Heart right ventricle (tissue), 16 donors: Measurements from ENCODE around the gene GPRASP3. TPM values are rescaled to one million over a fixed set of nuclear protein-coding genes. Genes with fewer than 3 reads are reported as not detected.
"Not testable (repeated sequence)": the region's sequence is repeated elsewhere in the genome, so short reads cannot be mapped to it uniquely, and the experiment has no call there.

ENCODE experiments used
- ATAC-seq, 8 donors: fragments of 200-7000 bp; cut with Tn5 transposase; one replicate each; pipeline ENCODE4 v1.9.1; 2020; ENCODE audit warnings: mild to moderate bottlenecking in 8 of 8, moderate library complexity in 8 of 8, moderate number of reproducible peaks in 1 of 8
- DNase-seq, 2 donors: peaks; one replicate each; pipeline ENCODE4 v3.0.0-alpha.2; 2020
- H3K27ac ChIP-seq, 10 donors: fragments of 200-600 bp; sonication (generic) in 2 of 10; one replicate each; pipeline versions ENCODE4 v1.5.0 to v1.8.0; 2020 to 2022; ENCODE audit warnings: mild to moderate bottlenecking in 3 of 10
- H3K27me3 ChIP-seq, 7 donors: fragments of 200-600 bp; one replicate each; pipeline ENCODE4 v1.8.0; 2021 to 2022; ENCODE audit warnings: mild to moderate bottlenecking in 2 of 7
- H3K36me3 ChIP-seq, 9 donors: fragments of 200-600 bp; sonication (generic) in 1 of 9; one replicate each; pipeline versions ENCODE4 v1.5.0 to v1.8.0; 2020 to 2022; ENCODE audit warnings: mild to moderate bottlenecking in 2 of 9
- H3K4me1 ChIP-seq, 9 donors: fragments of 200-600 bp; sonication (generic) in 1 of 9; one replicate each; pipeline versions ENCODE4 v1.5.0 to v1.8.0; 2020 to 2022; ENCODE audit warnings: mild to moderate bottlenecking in 4 of 9
- H3K4me3 ChIP-seq, 10 donors: fragments of 200-600 bp; sonication (generic) in 2 of 10; one replicate each; pipeline versions ENCODE4 v1.5.0 to v1.8.0; 2020 to 2022; ENCODE audit warnings: mild to moderate bottlenecking in 7 of 10, moderate library complexity in 2 of 10
- H3K9me3 ChIP-seq, 11 donors: fragments of 200-600 bp in 10 of 11; sonication (generic) in 2 of 11; one replicate each; pipeline versions ENCODE4 v1.5.0 to v1.8.0; 2013 to 2022; ENCODE audit warnings: mild to moderate bottlenecking in 2 of 11, control low read depth in 1 of 11, moderate library complexity in 1 of 11
- WGBS, 2 donors: extraction: QIAGEN DNeasy Blood & Tissue Kit; methylation state at CpG; one replicate each; pipeline ENCODE4 v1.1.7; 2013; ENCODE audit warnings: inconsistent platforms in 1 of 2; 5-methylcytosine and 5-hydroxymethylcytosine counted together
- intact Hi-C, 10 donors: fragments of 100-400 bp; cut with DNase I; formaldehyde crosslinking; loops; one replicate each; pipeline versions ENCODE4 v1.11.1 to v1.14.2; 2022
- polyA plus RNA-seq, 2 donors: library from polyadenylated mRNA; stranded (reverse); fragments of 200-250 nt; gene quantifications; one replicate each; pipeline ENCODE4 v1.2.3, GENCODE V29; 2013
- total RNA-seq, 10 donors: library from RNA; stranded (reverse); fragmentation: NEBNext Ultra II Directional in 3 of 10; extraction: Animal tissue kit (Norgen Biotek cat#: 25700) in 3 of 10; gene quantifications; one replicate each; pipeline versions ENCODE4 v1.2.1 to v1.2.4, GENCODE V29; 2021 to 2023
- TF ChIP-seq, protein P1 (sequence below), 9 donors: fragments of 200-600 bp; sonication (generic) in 2 of 9; IDR thresholded peaks; one replicate each; pipeline versions ENCODE4 v1.5.0 to v1.8.0; 2021 to 2022; ENCODE audit warnings: antibody characterized with exemption in 9 of 9, mild to moderate bottlenecking in 5 of 9, moderate library complexity in 1 of 9
- donor health status: Arrhythmogenic right ventricular cardiomyopathy.
- donor health status: ischemic (EF 13 %, LVEDD 7.1; RV severe dilation, severe dysfunction).
- donor health status: healthy with polysubstance abuse.
- donor health status: DM: no; HTN: yes; CAD: no.
- donor health status: DM: no; HTN: no; CAD: no.
- donor health status: ischemic (EF 25% LVEDD 6.9; RV normal size, moderate dysfunction).
- donor health status: ischemic (EF 25% LVEDD 5.7; RV mildly dilated, moderate dysfunction).
- donor health status: healthy.
- donor health status: DM: yes; HTN: yes; CAD: no.
- donor health status: Ischemic cardiomyopathy.
- donor health status: ischemic (EF 35%, LVEDD 5.7; RV mildly dilated, moderate dysfunction).
- donor health status: nonischemic (EF 11% LVEDD 7.7; RV severe dilation, severe dysfunction).
- donor health status: DM: yes; HTN: yes; CAD: no.
- donor health status: PGD.
- donor health status: ischemic (EF 29% LVEDD 5.4; RV normal size, mild dysfunction).
- donor health status: nonischemic (EF 23%, LVEDD 6.1; RV moderate dilation, normal function).

GPRASP3 gene
- total and polyA plus RNA-seq, 12 donors = 0.73 to 10.1 (median 6.6) TPM

GRCh38 chrX:102715967-102716366, 4.6 kb upstream of the GPRASP3 start:
- H3K4me1 ChIP-seq = peaks cover 0 to 14% (median 0%) of the 10 kb centered on the region in 9 donors
- intact Hi-C loops = loop anchor here in 3 of 10 donors (5.0 to 10.0 kb wide), 4 partner anchors 59 to 111 kb away; partner anchors contain the start of gene GPRASP1 (in 2 of the 3)
- TF ChIP-seq, protein P1, sequence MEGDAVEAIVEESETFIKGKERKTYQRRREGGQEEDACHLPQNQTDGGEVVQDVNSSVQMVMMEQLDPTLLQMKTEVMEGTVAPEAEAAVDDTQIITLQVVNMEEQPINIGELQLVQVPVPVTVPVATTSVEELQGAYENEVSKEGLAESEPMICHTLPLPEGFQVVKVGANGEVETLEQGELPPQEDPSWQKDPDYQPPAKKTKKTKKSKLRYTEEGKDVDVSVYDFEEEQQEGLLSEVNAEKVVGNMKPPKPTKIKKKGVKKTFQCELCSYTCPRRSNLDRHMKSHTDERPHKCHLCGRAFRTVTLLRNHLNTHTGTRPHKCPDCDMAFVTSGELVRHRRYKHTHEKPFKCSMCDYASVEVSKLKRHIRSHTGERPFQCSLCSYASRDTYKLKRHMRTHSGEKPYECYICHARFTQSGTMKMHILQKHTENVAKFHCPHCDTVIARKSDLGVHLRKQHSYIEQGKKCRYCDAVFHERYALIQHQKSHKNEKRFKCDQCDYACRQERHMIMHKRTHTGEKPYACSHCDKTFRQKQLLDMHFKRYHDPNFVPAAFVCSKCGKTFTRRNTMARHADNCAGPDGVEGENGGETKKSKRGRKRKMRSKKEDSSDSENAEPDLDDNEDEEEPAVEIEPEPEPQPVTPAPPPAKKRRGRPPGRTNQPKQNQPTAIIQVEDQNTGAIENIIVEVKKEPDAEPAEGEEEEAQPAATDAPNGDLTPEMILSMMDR (IDR thresholded peaks at IDR 0.05) = no peak
- no peaks in the 10 kb centered on the region for H3K9me3 ChIP-seq
- H3K4me3 ChIP-seq = no peak overlapping the region
- H3K36me3 ChIP-seq = peaks cover 0 to 5% (median 0%) of the 10 kb centered on the region in 9 donors
- H3K27me3 ChIP-seq = peaks cover 0 to 30% (median 0%) of the 10 kb centered on the region in 7 donors
- WGBS, 2 donors = 93 to 95% methylated on average over 5 of the region's 5 CpGs
- no peak for DNase-seq
- no peak overlapping the region for H3K27ac ChIP-seq
- no peak for ATAC-seq

- H3K27me3 ChIP-seq, H3K27ac ChIP-seq, H3K36me3 ChIP-seq, ATAC-seq, H3K4me1 ChIP-seq, H3K9me3 ChIP-seq, DNase-seq: not testable (repeated sequence)
- 40 to 49% methylated on average over 6 to 7 of the region's 7 CpGs for WGBS, 2 donors
- intact Hi-C loops = loop anchor here in 1 of 10 donors (5.0 kb wide), 1 partner anchor 46 kb away; no protein-coding TSS in a partner anchor
- H3K4me3 ChIP-seq = peak overlapping the region; percentile 33 to 62 (median 54)
These were observed 595 bp downstream of the GPRASP3 start for GRCh38 chrX:102721169-102721506.

DNA sequence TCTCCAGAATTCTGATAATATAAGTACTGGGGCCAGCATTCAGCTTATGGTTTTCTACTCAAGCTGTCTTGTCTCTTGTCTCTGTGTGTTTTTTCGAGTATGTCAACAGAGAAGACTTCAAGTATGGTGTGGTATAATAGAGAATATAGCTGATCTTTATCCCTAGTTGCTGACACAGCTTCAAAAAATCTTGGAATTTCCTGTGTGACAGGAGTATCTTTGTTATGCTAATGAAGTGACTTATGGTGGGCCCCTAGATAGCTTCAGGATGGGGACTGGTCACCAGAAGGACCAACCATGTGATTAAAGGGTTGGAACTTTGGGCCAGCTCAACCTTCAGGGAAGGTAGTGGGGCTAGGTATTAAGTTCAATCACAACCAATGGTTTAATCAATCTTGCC, 2.9 kb downstream of the GPRASP3 start:
- TF ChIP-seq, protein P1 (IDR thresholded peaks at IDR 0.05) = no peak
- WGBS, 2 donors = 91 to 100% methylated on average over 1 of the region's 1 CpG
- Histone ChIP-seq H3K4me1 (peaks cover 0 to 9% (median 0%) of the 10 kb centered on the region in 9 donors), H3K27me3 (no peaks in the 10 kb centered on the region), H3K36me3 (peaks cover 0 to 5% (median 0%) of the 10 kb centered on the region in 9 donors), H3K9me3 (no peaks in the 10 kb centered on the region), H3K4me3 (no peak overlapping the region), H3K27ac (no peak overlapping the region)
- ATAC-seq = no peak
- no peak for DNase-seq
- intact Hi-C loops = loop anchor here in 1 of 10 donors (5.0 kb wide), 1 partner anchor 44 kb away; no protein-coding TSS in a partner anchor

DNA sequence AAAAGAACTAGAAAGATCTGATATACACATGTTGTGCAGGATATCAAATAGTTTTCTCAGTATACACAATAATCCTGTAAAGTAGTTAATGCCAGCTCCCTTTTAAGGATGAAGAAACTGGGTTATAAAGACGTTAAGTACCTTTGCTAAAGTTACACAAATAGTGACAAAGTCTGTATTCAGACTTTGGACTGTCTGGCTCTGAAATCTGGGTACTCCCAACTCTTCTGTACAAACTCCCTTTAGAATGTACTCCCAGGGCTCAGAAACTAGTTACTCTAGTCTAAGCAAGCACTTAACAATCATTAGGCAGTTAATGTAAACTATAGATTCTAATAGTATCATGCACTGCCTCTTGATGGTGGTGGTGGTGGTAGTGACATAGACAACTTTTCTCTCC, 7.2 kb downstream of the GPRASP3 start:
- TF ChIP-seq, protein P1 (IDR thresholded peaks at IDR 0.05) = no peak
- 94 to 100% methylated on average over 1 of the region's 1 CpG for WGBS, 2 donors
- intact Hi-C loops = no loop called here

GRCh38 chrX:102728646-102729045, 8.1 kb downstream of the GPRASP3 start:
- TF ChIP-seq, protein P1 (IDR thresholded peaks at IDR 0.05) = no peak

More for the DNA sequence above, 7.2 kb downstream of the GPRASP3 start:
- peaks cover 0 to 10% (median 0%) of the 10 kb centered on the region in 7 donors for H3K27me3 ChIP-seq
- DNase-seq = no peak
- no peaks in the 10 kb centered on the region for H3K9me3 ChIP-seq
- no peaks in the 10 kb centered on the region for H3K4me1 ChIP-seq
- H3K36me3 ChIP-seq = peaks cover 0 to 5% (median 0%) of the 10 kb centered on the region in 9 donors
- no peak for ATAC-seq
- H3K4me3 ChIP-seq = no peak overlapping the region
- no peak overlapping the region for H3K27ac ChIP-seq

More at GRCh38 chrX:102728646-102729045, 8.1 kb downstream of the GPRASP3 start:
- intact Hi-C loops = no loop called here
- Histone ChIP-seq H3K36me3 (peaks cover 0 to 5% (median 0%) of the 10 kb centered on the region in 9 donors), H3K9me3 (no peaks in the 10 kb centered on the region), H3K4me1 (no peaks in the 10 kb centered on the region), H3K27ac (no peak overlapping the region), H3K27me3 (peaks cover 0 to 14% (median 0%) of the 10 kb centered on the region in 7 donors), H3K4me3 (no peak overlapping the region)
- ATAC-seq (no peak), DNase-seq (no peak)
- WGBS, 2 donors = 100% methylated on average over 1 of the region's 1 CpG
